A549 (cell line): Measurements from ENCODE around the gene ARG2. TPM values are rescaled to one million over a fixed set of nuclear protein-coding genes. Genes with fewer than 3 reads are reported as not detected.

Source experiments
- ATAC-seq, 2 experiments: fragments of 200-7000 bp in 1 of 2; fragments of >200 bp in 1 of 2; cut with Nextera tagmentation in 1 of 2; cut with Tn5 transposase in 1 of 2; 3 replicates each; pipeline versions ENCODE4 v1.8.0 to v1.9.1; 2018 to 2020; ENCODE audit warnings: mild to moderate bottlenecking in 1 of 2, moderate library complexity in 1 of 2
- CTCF ChIA-PET: fragments of 300-600 bp; sonication (Branson Sonifier 250); formaldehyde crosslinking; extraction: SDS; loops from one replicate; lab custom pipeline; 2021; ENCODE audit warnings: antibody characterized with exemption, inconsistent platforms; lab: Yijun Ruan, JAX
- POLR2A ChIA-PET: fragments of 350-600 bp; formaldehyde crosslinking; extraction: SDS; loops from one replicate; lab custom pipeline; 2021; ENCODE audit warnings: antibody characterized with exemption, inconsistent platforms; lab: Yijun Ruan, JAX
- DNase-seq, 2 experiments: peaks; one replicate each; pipeline versions ENCODE4 v3.0.0 to v3.0.0-alpha.2; 2011 to 2016; ENCODE audit warnings: low read depth in 1 of 2, low spot score in 1 of 2
- FAIRE-seq: peaks from 2 replicates; lab custom pipeline; 2011; peaks lifted over from hg19 to GRCh38; lab: Jason Lieb, UNC
- H3K27ac ChIP-seq, 2 experiments: fragments of >200 bp; sonication (Bioruptor Twin); formaldehyde crosslinking; 3 replicates each; pipeline ENCODE4 v1.5.1; 2016 to 2017
- H3K4me1 ChIP-seq: fragments of >200 bp; sonication (Bioruptor Twin); formaldehyde crosslinking; 3 replicates; pipeline ENCODE4 v1.6.1; 2016
- H3K4me2 ChIP-seq: fragments of >200 bp; sonication (Bioruptor Twin); formaldehyde crosslinking; 3 replicates; pipeline ENCODE4 v1.6.1; 2016
- H3K4me3 ChIP-seq: fragments of >200 bp; sonication (Bioruptor Twin); formaldehyde crosslinking; 3 replicates; pipeline ENCODE4 v1.5.1; 2016
- H3K9me3 ChIP-seq: fragments of >200 bp; sonication (Bioruptor Twin); formaldehyde crosslinking; 3 replicates; pipeline ENCODE4 v1.6.1; 2016
- BHLHE40 ChIP-seq: IDR thresholded peaks from 2 replicates; pipeline ENCODE4 v1.6.1; 2012; ENCODE audit warnings: low read depth, low read length, inconsistent platforms
- CBX8 ChIP-seq: fragments of 200-600 bp; sonication (generic); IDR thresholded peaks from 2 replicates; pipeline ENCODE4 v1.6.1; 2016
- CEBPB ChIP-seq, 2 experiments: fragments of >200 bp in 1 of 2; sonication (Bioruptor Twin) in 1 of 2; formaldehyde crosslinking in 1 of 2; IDR thresholded peaks; 2 replicates each; pipeline ENCODE4 v1.6.1; 2012 to 2016
- EP300 ChIP-seq, 2 experiments: fragments of >200 bp; sonication (Bioruptor Twin); formaldehyde crosslinking; IDR thresholded peaks; 2 replicates in 1 of 2; 3 replicates in 1 of 2; pipeline ENCODE4 v1.6.1; 2016 to 2017
- ESRRA ChIP-seq: fragments of 150-350 bp; IDR thresholded peaks from 2 replicates; pipeline ENCODE4 v1.6.1; 2014; ENCODE audit warnings: mild to moderate bottlenecking, low read length, borderline replicate concordance
- GATA3 ChIP-seq: IDR thresholded peaks from 2 replicates; pipeline ENCODE4 v1.6.1; 2012; ENCODE audit warnings: borderline replicate concordance
- HDAC2 ChIP-seq: fragments of 200-600 bp; sonication (generic); IDR thresholded peaks from 2 replicates; pipeline ENCODE4 v1.6.1; 2016
- HEYL ChIP-seq: fragments of 250-450 bp; sonication (Bioruptor Pico); IDR thresholded peaks from 2 replicates; pipeline ENCODE4 v1.8.0; 2021; ENCODE audit warnings: mild to moderate bottlenecking, moderate library complexity
- HOXA7 ChIP-seq: fragments of 250-450 bp; sonication (Bioruptor Pico); IDR thresholded peaks from 2 replicates; pipeline ENCODE4 v1.5.0; 2020; ENCODE audit warnings: mild to moderate bottlenecking, moderate library complexity
- HOXB13 ChIP-seq: fragments of 250-450 bp; sonication (Bioruptor Pico); IDR thresholded peaks from 2 replicates; pipeline ENCODE4 v1.5.0; 2020; ENCODE audit warnings: low read depth, mild to moderate bottlenecking, moderate library complexity
- KDM1A ChIP-seq: fragments of 200-600 bp; sonication (generic); IDR thresholded peaks from 2 replicates; pipeline ENCODE4 v1.6.1; 2016; ENCODE audit warnings: low read depth, mild to moderate bottlenecking
- POLR2A ChIP-seq: IDR thresholded peaks from 2 replicates; pipeline ENCODE4 v1.6.1; 2012; ENCODE audit warnings: mild to moderate bottlenecking, low read length
- POLR2AphosphoS2 ChIP-seq: conservative IDR thresholded peaks from 2 replicates; pipeline ENCODE4 v1.6.1; 2012; ENCODE audit warnings: low read length, improper control_type of control experiment, inconsistent platforms
- TP53 ChIP-seq: fragments of 250-450 bp; sonication (Bioruptor Pico); IDR thresholded peaks from 2 replicates; pipeline ENCODE4 v1.5.0; 2021; ENCODE audit warnings: mild to moderate bottlenecking, moderate library complexity
- ZC3H11A ChIP-seq: fragments of 450-650 bp; IDR thresholded peaks from 2 replicates; pipeline ENCODE4 v1.6.1; 2014; ENCODE audit warnings: antibody characterized with exemption, mild to moderate bottlenecking
- ZNF302 ChIP-seq: fragments of 250-450 bp; sonication (Bioruptor Pico); IDR thresholded peaks from 2 replicates; pipeline ENCODE4 v1.9.0; 2021; ENCODE audit warnings: inconsistent platforms, mild to moderate bottlenecking, moderate library complexity
- ZSCAN20 ChIP-seq: fragments of 250-450 bp; sonication (Bioruptor Pico); IDR thresholded peaks from 2 replicates; pipeline ENCODE4 v1.8.0; 2022; ENCODE audit warnings: mild to moderate bottlenecking, moderate library complexity
- WGBS: methylation state at CpG from one replicate; pipeline ENCODE4 v1.1.6; 2017; ENCODE audit errors: missing lambda C conversion rate; 5-methylcytosine and 5-hydroxymethylcytosine counted together
- polyA plus RNA-seq, 4 experiments: library from polyadenylated mRNA; depleted of rRNA in 3 of 4; stranded (reverse); fragments of >200 nt; fragmentation: RNase III in 1 of 4; extraction: RNeasy Plus Mini Kit Qiagen cat#74134 plus additional on column Dnase treatment in 1 of 4; gene quantifications; 2 replicates in 3 of 4; 3 replicates in 1 of 4; pipeline ENCODE4 v1.2.3, GENCODE V29; 2011 to 2017
- TF ChIP-seq, protein P1 (sequence below): fragments of 200-600 bp; sonication (generic); IDR thresholded peaks from 2 replicates; pipeline ENCODE4 v1.6.1; 2016; ENCODE audit warnings: antibody characterized with exemption, mild to moderate bottlenecking, moderate library complexity
- TF ChIP-seq, protein P2 (sequence below): fragments of >200 bp; sonication (Bioruptor Twin); formaldehyde crosslinking; IDR thresholded peaks from 3 replicates; pipeline ENCODE4 v1.5.1; 2016
- TF ChIP-seq, protein P3 (sequence below): fragments of 150-350 bp; IDR thresholded peaks from 2 replicates; pipeline ENCODE4 v1.6.1; 2014; ENCODE audit warnings: low read depth, mild to moderate bottlenecking, low read length
- TF ChIP-seq, protein P4 (sequence below): fragments of 450-650 bp; IDR thresholded peaks from 2 replicates; pipeline ENCODE4 v1.6.1; 2014; ENCODE audit warnings: antibody characterized with exemption

ARG2 gene
- polyA plus RNA-seq, 2 of the 4 experiments (the other 2 are of a cell fraction), result 1.8 to 2.5 TPM

DNA sequence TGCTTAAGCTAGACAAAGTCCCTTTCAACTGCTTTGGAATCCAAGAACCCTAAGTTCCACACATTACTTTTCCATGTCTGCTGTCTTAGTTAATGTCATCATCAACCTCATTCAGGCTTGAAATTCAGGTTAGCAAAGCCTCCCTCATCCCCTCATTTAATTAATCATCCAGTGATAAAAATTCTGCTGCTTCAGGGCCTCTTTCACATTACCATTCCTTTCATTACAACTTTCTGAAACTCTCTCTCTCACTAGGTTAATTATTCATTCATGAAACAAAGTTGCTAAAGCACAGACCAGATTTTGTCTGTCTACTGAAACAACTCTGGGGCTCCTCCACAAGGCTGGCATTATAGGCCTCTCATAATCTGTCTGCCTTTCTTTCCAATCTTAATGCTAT lies 64.1 kb downstream of the ARG2 start:
- TF ChIP-seq HEYL, result no peak
- TF ChIP-seq, protein P1, sequence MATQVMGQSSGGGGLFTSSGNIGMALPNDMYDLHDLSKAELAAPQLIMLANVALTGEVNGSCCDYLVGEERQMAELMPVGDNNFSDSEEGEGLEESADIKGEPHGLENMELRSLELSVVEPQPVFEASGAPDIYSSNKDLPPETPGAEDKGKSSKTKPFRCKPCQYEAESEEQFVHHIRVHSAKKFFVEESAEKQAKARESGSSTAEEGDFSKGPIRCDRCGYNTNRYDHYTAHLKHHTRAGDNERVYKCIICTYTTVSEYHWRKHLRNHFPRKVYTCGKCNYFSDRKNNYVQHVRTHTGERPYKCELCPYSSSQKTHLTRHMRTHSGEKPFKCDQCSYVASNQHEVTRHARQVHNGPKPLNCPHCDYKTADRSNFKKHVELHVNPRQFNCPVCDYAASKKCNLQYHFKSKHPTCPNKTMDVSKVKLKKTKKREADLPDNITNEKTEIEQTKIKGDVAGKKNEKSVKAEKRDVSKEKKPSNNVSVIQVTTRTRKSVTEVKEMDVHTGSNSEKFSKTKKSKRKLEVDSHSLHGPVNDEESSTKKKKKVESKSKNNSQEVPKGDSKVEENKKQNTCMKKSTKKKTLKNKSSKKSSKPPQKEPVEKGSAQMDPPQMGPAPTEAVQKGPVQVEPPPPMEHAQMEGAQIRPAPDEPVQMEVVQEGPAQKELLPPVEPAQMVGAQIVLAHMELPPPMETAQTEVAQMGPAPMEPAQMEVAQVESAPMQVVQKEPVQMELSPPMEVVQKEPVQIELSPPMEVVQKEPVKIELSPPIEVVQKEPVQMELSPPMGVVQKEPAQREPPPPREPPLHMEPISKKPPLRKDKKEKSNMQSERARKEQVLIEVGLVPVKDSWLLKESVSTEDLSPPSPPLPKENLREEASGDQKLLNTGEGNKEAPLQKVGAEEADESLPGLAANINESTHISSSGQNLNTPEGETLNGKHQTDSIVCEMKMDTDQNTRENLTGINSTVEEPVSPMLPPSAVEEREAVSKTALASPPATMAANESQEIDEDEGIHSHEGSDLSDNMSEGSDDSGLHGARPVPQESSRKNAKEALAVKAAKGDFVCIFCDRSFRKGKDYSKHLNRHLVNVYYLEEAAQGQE, result no peak
- no peak for TF ChIP-seq POLR2AphosphoS2
- TF ChIP-seq, protein P2, sequence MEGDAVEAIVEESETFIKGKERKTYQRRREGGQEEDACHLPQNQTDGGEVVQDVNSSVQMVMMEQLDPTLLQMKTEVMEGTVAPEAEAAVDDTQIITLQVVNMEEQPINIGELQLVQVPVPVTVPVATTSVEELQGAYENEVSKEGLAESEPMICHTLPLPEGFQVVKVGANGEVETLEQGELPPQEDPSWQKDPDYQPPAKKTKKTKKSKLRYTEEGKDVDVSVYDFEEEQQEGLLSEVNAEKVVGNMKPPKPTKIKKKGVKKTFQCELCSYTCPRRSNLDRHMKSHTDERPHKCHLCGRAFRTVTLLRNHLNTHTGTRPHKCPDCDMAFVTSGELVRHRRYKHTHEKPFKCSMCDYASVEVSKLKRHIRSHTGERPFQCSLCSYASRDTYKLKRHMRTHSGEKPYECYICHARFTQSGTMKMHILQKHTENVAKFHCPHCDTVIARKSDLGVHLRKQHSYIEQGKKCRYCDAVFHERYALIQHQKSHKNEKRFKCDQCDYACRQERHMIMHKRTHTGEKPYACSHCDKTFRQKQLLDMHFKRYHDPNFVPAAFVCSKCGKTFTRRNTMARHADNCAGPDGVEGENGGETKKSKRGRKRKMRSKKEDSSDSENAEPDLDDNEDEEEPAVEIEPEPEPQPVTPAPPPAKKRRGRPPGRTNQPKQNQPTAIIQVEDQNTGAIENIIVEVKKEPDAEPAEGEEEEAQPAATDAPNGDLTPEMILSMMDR, result no peak
- Histone ChIP-seq H3K4me1 (peaks cover 4% of the 10 kb centered on the region; the same call in 2 of the 3 replicates), H3K4me3 (no peak overlapping the region), H3K4me2 (no peak overlapping the region), H3K9me3 (no peaks in the 10 kb centered on the region), H3K27ac (no peak overlapping the region)
- no peak for DNase-seq
- CTCF ChIA-PET, result interaction anchor here (1.0 to 1.2 kb wide), 3 partner anchors 9 to 100 kb away, joined by 3 to 6 read pairs (median 4); no protein-coding TSS in a partner anchor
- POLR2A ChIA-PET, result no interaction called here
- no peak for ATAC-seq
- FAIRE-seq, result no peak

DNA sequence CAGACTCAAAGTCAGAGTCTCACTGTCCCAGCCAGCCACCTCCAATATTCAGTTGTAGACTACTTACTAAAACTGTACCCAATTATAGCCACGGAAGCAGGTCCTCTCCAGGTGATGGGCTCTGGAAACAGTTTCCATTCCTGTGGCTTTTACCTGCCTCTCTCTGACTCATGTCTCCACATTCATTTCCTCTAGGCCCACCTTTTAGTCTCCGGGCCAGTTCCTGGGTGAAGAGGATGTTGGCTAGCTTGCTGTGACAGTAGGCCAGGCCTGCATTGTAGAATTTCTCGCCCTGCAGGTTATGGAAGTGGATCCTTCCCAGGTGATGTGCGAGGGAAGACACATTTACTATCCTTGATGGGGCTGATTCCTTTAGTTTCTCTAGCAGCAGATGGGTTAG lies 70.3 kb downstream of the ARG2 start:
- peaks cover 17% of the 10 kb centered on the region for H3K4me1 ChIP-seq
- no peaks in the 10 kb centered on the region for H3K9me3 ChIP-seq
- no peak overlapping the region for H3K4me2 ChIP-seq
- H3K4me3 ChIP-seq, result no peak overlapping the region
- TF ChIP-seq, protein P3, sequence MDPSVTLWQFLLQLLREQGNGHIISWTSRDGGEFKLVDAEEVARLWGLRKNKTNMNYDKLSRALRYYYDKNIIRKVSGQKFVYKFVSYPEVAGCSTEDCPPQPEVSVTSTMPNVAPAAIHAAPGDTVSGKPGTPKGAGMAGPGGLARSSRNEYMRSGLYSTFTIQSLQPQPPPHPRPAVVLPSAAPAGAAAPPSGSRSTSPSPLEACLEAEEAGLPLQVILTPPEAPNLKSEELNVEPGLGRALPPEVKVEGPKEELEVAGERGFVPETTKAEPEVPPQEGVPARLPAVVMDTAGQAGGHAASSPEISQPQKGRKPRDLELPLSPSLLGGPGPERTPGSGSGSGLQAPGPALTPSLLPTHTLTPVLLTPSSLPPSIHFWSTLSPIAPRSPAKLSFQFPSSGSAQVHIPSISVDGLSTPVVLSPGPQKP, result no peak
- TF ChIP-seq BHLHE40 (no peak), POLR2A (no peak), EP300 (IDR thresholded peaks at IDR 0.05) (no peak), HDAC2 (no peak), HOXB13 (CRISPR knock-in tag) (no peak), KDM1A (no peak), CEBPB (IDR thresholded peaks at IDR 0.05) (no peak), TP53 (CRISPR knock-in tag) (no peak), HOXA7 (no peak), CBX8 (no peak), ESRRA (no peak), ZC3H11A (no peak), GATA3 (no peak), ZSCAN20 (CRISPR knock-in tag) (no peak), ZNF302 (CRISPR knock-in tag) (no peak)
- TF ChIP-seq, protein P4, sequence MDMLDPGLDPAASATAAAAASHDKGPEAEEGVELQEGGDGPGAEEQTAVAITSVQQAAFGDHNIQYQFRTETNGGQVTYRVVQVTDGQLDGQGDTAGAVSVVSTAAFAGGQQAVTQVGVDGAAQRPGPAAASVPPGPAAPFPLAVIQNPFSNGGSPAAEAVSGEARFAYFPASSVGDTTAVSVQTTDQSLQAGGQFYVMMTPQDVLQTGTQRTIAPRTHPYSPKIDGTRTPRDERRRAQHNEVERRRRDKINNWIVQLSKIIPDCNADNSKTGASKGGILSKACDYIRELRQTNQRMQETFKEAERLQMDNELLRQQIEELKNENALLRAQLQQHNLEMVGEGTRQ, result no peak
- no peak for DNase-seq
- no peak overlapping the region for H3K27ac ChIP-seq
- ATAC-seq, result no peak
- ChIA-PET CTCF (interaction anchor here (0.8 to 3.5 kb wide), 5 partner anchors 12 to 105 kb away, joined by 3 to 24 read pairs (median 4); no protein-coding TSS in a partner anchor), POLR2A (no interaction called here)
- no peak for FAIRE-seq
- WGBS, result 93% methylated on average over 4 of the region's 4 CpGs
